Astrocyte of the spinal cord (primary cell): ENCODE results near the gene VANGL2.

ENCODE experiments used
- DNase-seq: peaks from one replicate; pipeline ENCODE4 v3.0.0; 2011; ENCODE audit warnings: low read depth, low spot score
- H3K4me3 ChIP-seq: 2 replicates; pipeline ENCODE4 v1.5.1; 2011; ENCODE audit warnings: low read depth, mild to moderate bottlenecking, low read length, moderate library complexity
- CTCF ChIP-seq: IDR thresholded peaks from 2 replicates; pipeline ENCODE4 v1.5.1; 2012; ENCODE audit warnings: low read depth, mild to moderate bottlenecking, low read length, inconsistent platforms
- in situ Hi-C: cut with HindIII; loops from 2 replicates; pipeline ENCODE4 v1.10.0; 2017; ENCODE audit warnings: low sequenced_read_pairs

VANGL2 gene

DNA sequence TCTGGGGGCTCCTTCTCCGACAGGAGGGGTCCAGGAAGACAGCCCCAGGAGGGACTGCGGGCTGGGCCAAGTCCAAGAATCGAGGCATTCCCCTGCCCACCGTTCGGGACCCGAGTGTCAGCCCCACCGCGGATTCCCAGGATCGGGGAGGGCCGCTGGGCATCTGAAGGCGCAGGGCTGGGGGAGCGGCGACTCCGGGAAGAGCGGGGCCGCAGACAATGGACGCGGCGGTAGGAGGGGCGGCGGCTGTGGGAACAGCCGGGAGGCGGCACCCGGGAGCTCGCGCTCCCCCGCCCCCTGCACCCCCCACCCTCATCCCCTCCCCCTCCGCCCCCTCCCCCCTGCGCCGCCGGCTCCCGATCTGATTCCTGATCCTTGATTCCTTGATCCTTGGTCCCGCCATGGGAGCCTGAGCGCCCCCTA, at the start of gene VANGL2:
VANGL2 (plus strand) TSS at position 342 of the 423 bp plus-strand sequence. CDS start 15,274 bp downstream, outside the sequence.
- peak; percentile 67 for DNase-seq
- in situ Hi-C loops = no loop called here
- no peak for TF ChIP-seq CTCF
- H3K4me3 ChIP-seq = peak within 1 kb of the TSS; percentile 61

GRCh38 chr1:160351629-160352028, 48.7 kb upstream of the VANGL2 start:
- no peak overlapping the region for H3K4me3 ChIP-seq
- DNase-seq = no peak
- TF ChIP-seq CTCF = no peak
- in situ Hi-C loops = no loop called here

DNA sequence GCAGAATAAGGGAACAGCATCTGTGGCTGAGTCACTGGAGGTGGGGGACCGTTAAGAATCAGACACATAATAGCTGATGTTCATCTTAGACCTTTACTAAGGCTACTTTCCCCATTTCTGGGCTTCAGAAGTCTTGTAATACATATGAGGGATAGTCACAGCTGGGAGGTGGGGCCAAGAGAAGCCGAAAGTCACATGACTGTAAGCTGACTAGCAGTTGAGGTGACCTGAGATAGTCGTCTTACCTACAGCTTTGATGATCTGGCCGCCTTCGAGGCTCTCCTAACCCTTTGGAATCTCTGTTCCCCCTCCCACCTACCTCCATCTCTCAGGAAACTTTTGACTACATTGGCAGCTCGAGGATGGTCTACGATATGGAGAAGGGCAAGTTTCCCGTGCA, 47.8 kb upstream of the VANGL2 start:
- in situ Hi-C loops = no loop called here
- no peak for TF ChIP-seq CTCF
- H3K4me3 ChIP-seq = no peak overlapping the region
- DNase-seq = no peak

DNA sequence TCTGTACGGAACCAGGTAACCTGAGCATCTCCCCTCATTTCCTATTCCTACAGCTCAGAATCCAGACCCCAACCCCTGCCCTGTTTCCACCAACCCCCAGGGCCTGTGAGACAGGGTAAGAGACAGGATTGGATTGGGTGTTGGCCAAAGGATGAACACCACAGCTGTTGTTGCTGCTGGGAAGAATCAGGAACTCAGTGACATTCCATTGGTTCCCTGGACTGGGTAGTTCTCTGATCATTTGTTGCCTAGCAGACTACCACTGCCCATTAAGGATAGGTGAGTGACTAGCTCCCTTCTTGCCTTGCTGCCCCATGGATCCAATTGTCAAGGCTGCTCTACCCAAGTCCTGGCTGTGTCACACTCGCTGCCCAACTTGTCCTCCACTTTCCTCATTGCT, 47.1 kb upstream of the VANGL2 start:
- no peak for DNase-seq
- no peak overlapping the region for H3K4me3 ChIP-seq
- in situ Hi-C loops = no loop called here
- no peak for TF ChIP-seq CTCF

GRCh38 chr1:160354388-160354985, 45.9 kb upstream of the VANGL2 start:
- in situ Hi-C loops = no loop called here
- DNase-seq = peak; percentile 22
- H3K4me3 ChIP-seq = no peak overlapping the region
- peak; percentile 72 for TF ChIP-seq CTCF

DNA sequence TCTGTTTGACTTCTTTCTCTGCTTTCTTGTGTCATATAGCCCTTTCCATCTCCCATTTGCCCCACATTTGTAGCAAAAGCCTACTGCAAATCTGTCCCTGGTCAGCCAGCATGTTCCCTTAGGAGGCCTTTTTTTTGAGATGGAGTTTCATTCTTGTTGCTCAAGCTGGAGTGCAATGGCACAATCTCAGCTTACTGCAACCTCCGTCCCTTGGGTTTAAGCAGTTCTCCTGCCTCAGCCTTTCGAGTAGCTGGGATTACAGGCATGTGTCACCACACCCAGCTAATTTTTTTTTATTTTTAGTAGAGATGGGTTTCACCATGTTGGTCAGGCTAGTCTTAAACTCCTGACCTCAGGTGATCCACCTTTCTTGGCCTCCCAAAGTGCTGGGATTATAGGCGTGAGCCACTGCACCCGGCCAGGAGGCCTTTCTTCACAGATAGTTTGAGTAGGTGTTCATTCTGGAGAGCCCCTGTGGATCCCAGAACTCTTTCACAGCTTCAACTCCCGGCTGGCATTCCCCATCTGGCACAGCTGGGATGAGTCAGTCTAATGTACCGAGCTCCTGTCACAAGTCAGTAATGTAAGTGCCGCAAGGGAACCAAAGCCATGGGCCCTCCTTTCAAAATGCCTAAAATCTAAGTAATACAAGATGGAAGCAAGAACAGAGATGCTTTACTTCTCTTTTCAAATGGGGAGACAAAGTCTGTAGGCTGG, 42.9 kb upstream of the VANGL2 start:
- TF ChIP-seq CTCF = no peak
- no peak for DNase-seq
- H3K4me3 ChIP-seq = no peak overlapping the region
- in situ Hi-C loops = no loop called here
